GM10248 (cell line): ENCODE results near the gene HOXC5.
"Not testable (repeated sequence)": the region's sequence is repeated elsewhere in the genome, so short reads cannot be mapped to it uniquely, and the experiment has no call there.

Experiments
- CTCF ChIA-PET: fragments of 300-600 bp; sonication (Branson Sonifier 250); formaldehyde crosslinking; extraction: SDS; loops from one replicate; lab custom pipeline; 2021; ENCODE audit warnings: antibody characterized with exemption; lab: Yijun Ruan, JAX
- POLR2A ChIA-PET: fragments of 350-650 bp; sonication (Branson Sonifier 250); formaldehyde crosslinking; extraction: SDS; loops from one replicate; lab custom pipeline; 2020; ENCODE audit warnings: antibody characterized with exemption; lab: Yijun Ruan, JAX
- DNase-seq: peaks from one replicate; pipeline ENCODE4 v3.0.0; 2012; ENCODE audit errors: extremely low spot score
- CTCF ChIP-seq: IDR thresholded peaks from 2 replicates; pipeline ENCODE4 v1.5.1; 2012; ENCODE audit warnings: mild to moderate bottlenecking, low read depth; ENCODE audit errors: extremely low read depth, missing control alignments, control extremely low read depth

The HOXC5 gene

DNA sequence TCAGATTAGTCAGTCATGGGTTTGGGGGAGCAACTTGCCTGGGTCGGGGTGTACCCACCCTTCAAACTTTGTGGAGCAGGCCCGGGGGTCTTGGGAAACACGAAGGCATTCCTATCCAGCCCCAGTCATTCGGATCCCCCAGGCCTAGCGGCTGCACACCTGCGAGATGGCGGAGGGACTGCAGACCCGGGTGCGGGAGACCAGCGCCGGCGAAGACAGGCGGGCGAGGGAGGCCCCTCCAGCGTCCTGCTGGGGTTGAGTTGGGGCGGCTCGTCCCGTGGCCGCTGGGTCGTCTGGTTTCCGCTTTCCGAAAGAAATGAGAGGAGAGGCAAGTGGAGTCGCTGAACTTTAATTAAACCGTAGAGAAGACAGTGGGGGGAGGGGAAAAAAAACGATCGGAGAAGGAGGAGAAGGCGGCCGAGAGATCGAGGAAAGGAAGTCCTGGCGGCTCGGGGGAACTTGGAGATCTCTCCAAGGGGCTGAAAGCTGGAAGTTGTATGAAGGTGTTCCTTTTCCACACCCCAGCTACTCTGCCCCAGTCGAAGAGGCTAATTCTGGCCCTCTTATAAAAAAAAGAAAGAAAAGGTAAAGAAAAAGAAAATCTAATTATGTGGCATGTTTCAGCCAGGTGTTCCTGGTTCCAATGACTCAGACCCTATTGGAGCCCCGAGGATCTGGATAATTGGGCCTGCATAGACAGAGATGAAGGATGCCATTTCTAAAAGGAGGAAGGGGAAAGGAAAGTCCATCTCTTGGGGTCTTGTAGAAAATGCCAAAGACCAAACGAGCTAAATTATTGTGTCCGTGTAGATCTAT, 48.9 kb downstream of the HOXC5 start:
- CTCF ChIA-PET, POLR2A ChIA-PET, DNase-seq: not testable (repeated sequence)

GRCh38 chr12:54082397-54082892, 49.6 kb downstream of the HOXC5 start:
- ChIA-PET POLR2A (no interaction called here), CTCF (no interaction called here)
- no peak for TF ChIP-seq CTCF
- no peak for DNase-seq
